GM12891 (cell line): ENCODE measurements around the gene HIP1.
"Not testable (repeated sequence)": the region's sequence is repeated elsewhere in the genome, so short reads cannot be mapped to it uniquely, and the experiment has no call there.

Source experiments
- DNase-seq: peaks from one replicate; pipeline ENCODE4 v3.0.0; 2011; ENCODE audit warnings: low spot score; ENCODE audit not compliant: insufficient read length
- FAIRE-seq: peaks from 2 replicates; lab custom pipeline; 2011; peaks lifted over from hg19 to GRCh38; lab: Jason Lieb, UNC
- PAX5 ChIP-seq: IDR thresholded peaks from 2 replicates; pipeline ENCODE4 v1.6.1; 2011; ENCODE audit warnings: low read length, moderate library complexity, mild to moderate bottlenecking; ENCODE audit not compliant: insufficient read depth, severe bottlenecking
- POLR2A ChIP-seq: IDR thresholded peaks from 2 replicates; pipeline ENCODE4 v1.6.1; 2011; ENCODE audit warnings: low read depth, low read length, control low read depth
- POLR2AphosphoS5 ChIP-seq: IDR thresholded peaks from 2 replicates; pipeline ENCODE4 v1.6.1; 2011; ENCODE audit warnings: low read depth, low read length, control low read depth
- POU2F2 ChIP-seq: IDR thresholded peaks from 2 replicates; pipeline ENCODE4 v1.6.1; 2011; ENCODE audit warnings: low read depth, mild to moderate bottlenecking, control low read depth, low read length, moderate library complexity
- SPI1 ChIP-seq: IDR thresholded peaks from 2 replicates; pipeline ENCODE4 v1.6.1; 2011; ENCODE audit warnings: low read depth, low read length, control low read depth
- TAF1 ChIP-seq: IDR thresholded peaks from 2 replicates; pipeline ENCODE4 v1.6.1; 2011; ENCODE audit warnings: low read depth, low read length, control low read depth

Gene HIP1

DNA sequence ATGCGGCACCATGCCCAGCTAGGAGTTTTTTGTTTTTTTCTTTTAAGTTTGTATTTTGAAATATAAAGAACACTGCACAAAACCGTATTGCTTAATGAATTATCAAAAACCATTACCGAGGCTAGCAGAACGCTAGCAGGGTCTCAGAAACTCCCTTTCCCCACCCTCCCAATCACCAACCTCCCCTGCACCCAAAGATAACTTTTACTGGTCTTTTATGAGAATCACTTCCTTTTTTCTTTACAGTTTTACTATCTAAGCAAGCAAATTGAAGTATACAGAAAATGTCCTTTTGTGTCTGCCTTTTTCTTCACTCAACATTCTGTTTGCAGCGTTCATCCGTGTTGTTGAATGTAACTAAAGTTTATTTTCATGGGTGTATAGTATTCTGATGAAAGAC lies 13.4 kb downstream of the HIP1 start:
- DNase-seq (no peak), FAIRE-seq (no peak)

DNA sequence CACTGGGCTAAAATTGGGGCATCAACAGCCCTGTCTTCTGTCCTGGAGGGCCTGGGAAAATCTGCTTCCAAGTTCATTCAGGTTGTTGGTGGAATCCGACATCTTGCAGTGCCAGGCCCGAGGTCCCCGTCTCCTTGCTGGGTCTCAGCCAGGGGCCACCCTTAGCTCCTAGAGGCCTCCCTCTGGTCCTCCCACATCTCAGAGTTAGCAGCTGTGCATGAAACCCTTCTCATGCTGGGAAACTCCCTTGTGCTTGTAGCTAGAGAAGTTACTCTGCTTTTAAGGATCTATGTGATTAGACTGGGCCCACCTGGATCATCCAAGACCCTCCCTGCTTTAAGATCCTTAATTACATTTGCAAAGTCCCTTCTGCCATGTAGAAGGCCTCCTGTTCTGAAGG lies 15.3 kb downstream of the HIP1 start:
- DNase-seq (no peak), FAIRE-seq (no peak)
- TF ChIP-seq TAF1 (no peak), PAX5 (no peak), POLR2AphosphoS5 (no peak), POU2F2 (no peak), POLR2A (no peak), SPI1 (no peak)

More for the DNA sequence above, 13.4 kb downstream of the HIP1 start:
- TF ChIP-seq SPI1 (peak; percentile 87), POU2F2 (no peak)

DNA sequence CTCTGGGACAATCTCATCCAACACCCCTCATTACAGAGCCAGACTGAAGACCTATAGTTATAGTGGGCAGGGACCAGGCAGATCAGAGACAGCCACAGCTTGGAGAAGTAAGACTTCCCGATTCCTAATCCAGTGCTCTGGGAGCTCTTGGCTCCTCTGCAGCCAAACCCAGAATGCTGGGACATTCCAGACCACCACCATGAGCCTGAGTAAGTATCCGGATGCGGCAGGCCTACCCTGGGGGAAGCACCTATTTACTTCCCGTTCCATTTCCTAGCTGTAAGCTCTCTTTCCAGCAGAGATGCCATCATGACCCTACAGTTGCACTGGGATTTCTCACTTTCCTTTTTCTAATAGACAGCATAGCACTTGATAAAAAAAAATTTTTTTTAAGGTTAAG lies 16.4 kb downstream of the HIP1 start:
- FAIRE-seq (no peak), DNase-seq (no peak)
- TF ChIP-seq POLR2AphosphoS5: no peak
- no peak for TF ChIP-seq PAX5
- no peak for TF ChIP-seq POLR2A
- TF ChIP-seq TAF1: no peak
- no peak for TF ChIP-seq POU2F2

DNA sequence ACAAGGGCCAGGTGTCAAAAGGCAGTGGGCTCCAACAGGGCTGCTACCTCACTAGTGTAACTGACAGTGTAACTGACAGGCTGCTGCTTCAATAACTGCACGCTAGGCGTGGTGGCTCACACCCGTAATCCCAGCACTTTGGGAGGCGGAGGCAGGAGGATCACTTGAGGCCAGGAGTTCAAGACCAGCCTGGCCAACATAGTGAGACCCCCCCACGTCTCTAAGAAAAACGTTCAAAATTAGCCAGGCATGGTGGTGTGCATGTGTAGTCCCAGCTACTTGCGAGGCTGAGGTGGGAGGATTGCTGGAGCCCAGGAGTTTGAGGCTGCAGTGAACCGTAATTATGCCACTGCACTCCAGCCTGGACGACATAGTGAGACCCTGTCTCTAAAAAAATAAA lies 16.8 kb downstream of the HIP1 start:
- FAIRE-seq, DNase-seq: not testable (repeated sequence)

DNA sequence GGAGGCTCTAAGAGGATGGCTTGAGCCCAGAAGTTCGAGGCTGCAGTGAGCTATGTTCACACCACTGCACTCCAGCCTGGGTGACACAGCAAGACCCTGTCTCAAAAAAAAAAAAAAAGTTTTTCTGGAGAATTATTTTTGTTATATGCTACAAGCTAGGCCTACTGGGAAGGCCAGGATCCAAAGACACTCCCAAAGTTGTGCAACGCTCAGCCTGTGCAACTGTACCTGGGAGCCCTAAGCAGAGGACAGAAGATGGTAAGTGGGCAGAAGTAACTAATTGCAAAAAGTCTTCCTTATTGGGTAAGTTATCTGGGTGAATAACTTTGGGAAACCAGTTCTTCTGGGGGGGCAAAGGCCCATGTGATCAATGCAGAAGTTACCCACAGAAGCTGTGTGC lies 17.3 kb downstream of the HIP1 start:
- FAIRE-seq (no peak), DNase-seq (no peak)

DNA sequence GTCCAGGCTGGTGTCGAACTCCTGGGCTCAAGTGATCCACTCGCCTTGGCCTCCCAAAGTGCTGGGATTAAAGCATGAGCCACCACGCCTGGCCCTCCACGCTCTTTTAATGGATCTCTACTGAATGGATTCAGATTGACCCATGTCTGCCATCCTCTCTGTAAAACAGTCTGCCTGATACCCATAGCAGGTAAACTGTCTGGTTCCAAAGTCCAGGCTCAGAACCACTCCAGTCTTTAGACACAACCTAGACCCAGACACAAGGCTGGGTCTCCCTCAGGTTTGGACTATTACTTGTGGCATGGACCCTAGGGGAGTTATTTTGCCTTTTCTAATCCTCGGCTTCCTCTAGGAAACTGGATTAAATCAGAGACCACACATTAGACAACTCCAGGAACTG lies 19.1 kb downstream of the HIP1 start:
- DNase-seq: no peak
- FAIRE-seq: no peak
- TF ChIP-seq POU2F2 (no peak), TAF1 (no peak), PAX5 (no peak), POLR2A (no peak), POLR2AphosphoS5 (no peak)

More for the DNA sequence above, 17.3 kb downstream of the HIP1 start:
- TF ChIP-seq PAX5 (no peak), TAF1 (no peak), SPI1 (no peak), POLR2AphosphoS5 (no peak), POLR2A (no peak), POU2F2 (no peak)

DNA sequence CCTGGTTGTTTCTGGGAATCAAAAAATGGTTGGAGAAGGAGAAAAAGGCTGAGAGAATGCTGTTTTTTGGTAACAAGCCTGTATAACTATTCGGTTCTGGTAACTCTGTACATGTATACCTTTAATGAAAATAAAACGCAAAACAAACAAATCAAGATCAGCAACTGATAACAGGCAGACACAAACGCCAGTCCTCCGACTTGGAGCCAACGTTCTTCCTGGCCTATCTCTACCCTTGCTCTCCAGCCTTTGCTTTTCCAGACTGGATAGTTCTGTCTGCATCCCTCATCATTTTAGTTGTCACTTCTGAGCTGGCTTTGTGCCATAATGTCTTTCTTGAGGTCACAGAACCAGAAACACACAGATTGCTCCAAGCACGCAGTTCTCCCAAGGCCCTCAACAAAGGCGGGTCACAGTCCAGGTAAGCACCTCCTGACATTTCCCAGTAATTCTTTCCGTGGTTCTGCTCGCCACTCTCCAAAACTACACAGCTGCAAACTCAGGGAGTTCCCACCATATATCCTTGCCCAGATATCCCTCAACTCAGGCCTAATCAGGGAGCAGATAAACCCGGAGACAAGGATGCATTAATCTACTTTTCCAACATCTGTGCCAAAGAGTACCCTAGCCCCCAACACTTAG lies 20.2 kb downstream of the HIP1 start:
- no peak for TF ChIP-seq POLR2A
- no peak for TF ChIP-seq SPI1
- no peak for TF ChIP-seq TAF1
- TF ChIP-seq POU2F2: no peak
- TF ChIP-seq POLR2AphosphoS5: no peak
- TF ChIP-seq PAX5: no peak
- no peak for FAIRE-seq

DNA sequence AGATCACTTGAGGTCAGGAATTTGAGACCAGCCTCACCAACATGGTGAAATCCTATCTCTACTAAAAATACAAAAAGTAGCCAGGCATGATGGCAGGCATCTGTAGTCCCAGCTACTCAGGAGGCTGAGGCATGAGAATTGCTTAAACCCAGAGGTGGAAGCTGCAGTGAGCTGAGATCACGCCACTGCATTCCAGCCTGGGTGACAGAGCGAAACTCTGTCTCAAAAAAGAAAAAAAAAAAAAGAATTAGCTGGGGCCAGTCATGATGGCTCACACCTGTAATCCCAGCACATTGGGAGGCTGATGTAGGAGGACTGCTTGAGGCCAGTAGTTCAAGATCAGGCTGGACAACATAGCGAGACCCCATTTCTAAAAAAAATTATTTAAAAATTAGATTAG lies 21.0 kb downstream of the HIP1 start:
- FAIRE-seq, DNase-seq: not testable (repeated sequence)

More for the DNA sequence above, 20.2 kb downstream of the HIP1 start:
- no peak for DNase-seq

DNA sequence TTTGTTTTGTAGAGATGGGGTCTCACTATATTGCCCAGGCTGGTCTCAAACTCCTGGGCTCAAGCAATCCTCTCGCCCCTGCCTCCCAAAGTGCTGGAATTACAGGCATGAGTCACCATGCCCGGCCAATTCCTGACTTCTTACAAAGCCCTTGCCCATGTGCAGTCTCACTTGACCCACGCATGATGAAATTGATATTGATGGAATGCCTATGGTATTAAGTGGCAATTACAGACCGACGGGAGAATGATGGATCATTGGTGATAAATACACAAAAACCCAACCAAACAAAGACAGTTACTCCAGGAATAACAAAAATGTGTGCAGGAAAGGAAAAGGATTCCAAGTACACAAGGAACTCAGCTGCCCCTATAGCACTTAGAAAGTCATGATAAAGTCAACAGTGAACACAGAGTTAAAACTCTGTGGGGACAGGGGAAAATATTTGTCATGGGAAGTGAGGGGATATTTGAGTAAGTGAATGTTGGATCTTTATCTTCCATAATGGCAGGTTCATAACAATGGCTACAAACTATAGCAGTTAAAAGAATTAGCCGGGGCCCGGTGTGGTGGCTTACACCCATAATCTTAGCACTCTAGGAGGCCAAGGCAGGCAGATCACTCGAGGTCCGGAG lies 21.6 kb downstream of the HIP1 start:
- FAIRE-seq (no peak), DNase-seq (no peak)
- TF ChIP-seq POU2F2 (no peak), SPI1 (no peak), POLR2A (no peak)

DNA sequence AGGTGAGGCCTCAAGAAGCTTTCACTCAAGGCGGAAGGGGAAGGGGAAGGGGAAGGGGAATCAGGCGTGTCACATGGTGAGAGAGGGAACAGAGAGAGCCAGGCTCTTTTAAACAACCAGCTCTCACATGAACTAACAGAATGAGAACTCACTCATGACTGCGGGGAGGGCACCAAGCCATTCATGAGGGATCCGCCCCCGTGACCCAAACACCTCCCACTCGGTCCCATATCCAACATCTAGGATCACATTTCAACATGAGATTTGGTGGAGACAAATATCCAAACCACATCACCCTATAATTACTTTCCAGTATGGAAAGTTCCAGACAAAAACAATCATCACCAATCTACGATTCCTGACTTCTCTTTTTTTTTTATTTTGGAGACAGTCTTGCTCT lies 22.9 kb downstream of the HIP1 start:
- TF ChIP-seq POLR2AphosphoS5 (no peak), TAF1 (no peak), PAX5 (no peak), SPI1 (no peak), POLR2A (no peak), POU2F2 (no peak)
- FAIRE-seq: no peak

More for the DNA sequence above, 22.9 kb downstream of the HIP1 start:
- DNase-seq: no peak
